Measurements from ENCODE around the gene LDLRAD4.

GRCh38 chr18:13374468-13375301 lies 156.1 kb downstream of the LDLRAD4 start:
- TF ChIP-seq, protein P1, sequence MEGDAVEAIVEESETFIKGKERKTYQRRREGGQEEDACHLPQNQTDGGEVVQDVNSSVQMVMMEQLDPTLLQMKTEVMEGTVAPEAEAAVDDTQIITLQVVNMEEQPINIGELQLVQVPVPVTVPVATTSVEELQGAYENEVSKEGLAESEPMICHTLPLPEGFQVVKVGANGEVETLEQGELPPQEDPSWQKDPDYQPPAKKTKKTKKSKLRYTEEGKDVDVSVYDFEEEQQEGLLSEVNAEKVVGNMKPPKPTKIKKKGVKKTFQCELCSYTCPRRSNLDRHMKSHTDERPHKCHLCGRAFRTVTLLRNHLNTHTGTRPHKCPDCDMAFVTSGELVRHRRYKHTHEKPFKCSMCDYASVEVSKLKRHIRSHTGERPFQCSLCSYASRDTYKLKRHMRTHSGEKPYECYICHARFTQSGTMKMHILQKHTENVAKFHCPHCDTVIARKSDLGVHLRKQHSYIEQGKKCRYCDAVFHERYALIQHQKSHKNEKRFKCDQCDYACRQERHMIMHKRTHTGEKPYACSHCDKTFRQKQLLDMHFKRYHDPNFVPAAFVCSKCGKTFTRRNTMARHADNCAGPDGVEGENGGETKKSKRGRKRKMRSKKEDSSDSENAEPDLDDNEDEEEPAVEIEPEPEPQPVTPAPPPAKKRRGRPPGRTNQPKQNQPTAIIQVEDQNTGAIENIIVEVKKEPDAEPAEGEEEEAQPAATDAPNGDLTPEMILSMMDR (IDR thresholded peaks at IDR 0.05), result no peak
- no peak for TF ChIP-seq POLR2A (IDR thresholded peaks at IDR 0.05)

All from lower leg skin (tissue), 3 donors.